ENCODE results near the gene FARS2. TPM values are rescaled to one million over a fixed set of nuclear protein-coding genes. Genes with fewer than 3 reads are reported as not detected.

Gene FARS2
- polyA plus RNA-seq, 1 experiment, result 17.9 TPM

DNA sequence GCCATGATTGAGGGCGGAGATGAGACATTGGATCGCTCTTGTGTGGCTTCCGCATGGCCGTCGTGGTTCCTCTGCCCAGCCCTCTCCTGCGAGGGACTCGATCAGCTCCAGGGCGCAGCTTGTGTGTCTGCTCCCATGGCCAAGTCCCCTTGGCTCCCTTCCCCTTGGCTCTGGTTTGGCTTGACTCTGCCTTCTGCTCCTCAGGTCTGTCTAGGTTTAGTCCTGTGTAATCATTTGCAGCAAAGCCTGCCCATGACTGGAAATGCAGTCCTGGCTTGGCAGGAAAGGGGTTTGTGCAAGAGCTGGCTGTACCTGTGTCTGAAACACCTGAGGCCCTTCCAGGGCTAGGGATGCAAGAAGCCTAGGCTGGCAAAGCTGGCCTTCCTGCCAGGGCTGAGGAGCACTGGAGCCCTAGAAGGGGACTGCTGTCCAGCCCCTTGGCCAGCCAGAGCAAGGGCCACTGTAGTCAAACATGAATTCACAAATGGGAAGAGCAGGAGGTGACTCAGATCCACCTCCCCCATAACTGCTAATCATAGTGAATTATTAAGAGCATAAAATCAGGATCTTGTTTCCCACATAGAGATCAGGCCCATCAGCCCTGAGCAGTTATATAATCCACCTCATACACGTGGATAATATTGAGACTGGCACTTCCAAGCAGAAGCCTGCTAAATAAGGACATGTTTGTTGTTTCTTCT lies 196.8 kb downstream of the FARS2 start:
- ChIA-PET POLR2A (no interaction called here), CTCF (interaction anchor here (1.1 kb wide), 1 partner anchor 13 kb away, joined by 3 read pairs; no protein-coding TSS in a partner anchor)
- Histone ChIP-seq H3K36me3 (ENCODE audit: control insufficient read depth, insufficient read depth, low read length) (no peaks in the 10 kb centered on the region), H3K27me3 (ENCODE audit: control insufficient read depth, insufficient read depth, low read length) (no peaks in the 10 kb centered on the region), H3K4me3 (ENCODE audit: low read depth, low read length) (no peak overlapping the region)
- no peak for DNase-seq (ENCODE audit: low read depth)
- TF ChIP-seq, protein P1, sequence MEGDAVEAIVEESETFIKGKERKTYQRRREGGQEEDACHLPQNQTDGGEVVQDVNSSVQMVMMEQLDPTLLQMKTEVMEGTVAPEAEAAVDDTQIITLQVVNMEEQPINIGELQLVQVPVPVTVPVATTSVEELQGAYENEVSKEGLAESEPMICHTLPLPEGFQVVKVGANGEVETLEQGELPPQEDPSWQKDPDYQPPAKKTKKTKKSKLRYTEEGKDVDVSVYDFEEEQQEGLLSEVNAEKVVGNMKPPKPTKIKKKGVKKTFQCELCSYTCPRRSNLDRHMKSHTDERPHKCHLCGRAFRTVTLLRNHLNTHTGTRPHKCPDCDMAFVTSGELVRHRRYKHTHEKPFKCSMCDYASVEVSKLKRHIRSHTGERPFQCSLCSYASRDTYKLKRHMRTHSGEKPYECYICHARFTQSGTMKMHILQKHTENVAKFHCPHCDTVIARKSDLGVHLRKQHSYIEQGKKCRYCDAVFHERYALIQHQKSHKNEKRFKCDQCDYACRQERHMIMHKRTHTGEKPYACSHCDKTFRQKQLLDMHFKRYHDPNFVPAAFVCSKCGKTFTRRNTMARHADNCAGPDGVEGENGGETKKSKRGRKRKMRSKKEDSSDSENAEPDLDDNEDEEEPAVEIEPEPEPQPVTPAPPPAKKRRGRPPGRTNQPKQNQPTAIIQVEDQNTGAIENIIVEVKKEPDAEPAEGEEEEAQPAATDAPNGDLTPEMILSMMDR (IDR thresholded peaks at IDR 0.05; ENCODE audit: insufficient read depth, low read depth, low read length), result no peak

DNA sequence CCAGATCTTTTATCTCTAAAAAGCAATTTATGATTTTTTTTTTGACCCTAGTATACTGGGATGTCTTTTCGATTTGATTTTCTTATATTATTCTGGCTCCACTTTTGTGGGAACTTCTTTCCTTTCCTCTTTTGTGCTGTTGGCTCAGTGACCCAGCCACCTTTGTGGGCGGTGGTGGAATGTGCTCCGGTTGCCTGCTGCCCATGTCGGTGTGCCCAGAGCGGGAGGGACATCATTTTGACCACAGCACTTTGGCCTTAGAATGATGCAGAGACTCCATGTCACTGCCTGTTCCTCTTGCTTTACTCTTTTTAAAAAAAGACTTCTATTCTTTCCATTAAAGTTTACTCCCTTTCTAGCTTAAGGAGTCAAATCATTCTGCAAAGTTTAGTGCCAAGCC lies 198.0 kb downstream of the FARS2 start:
- CTCF ChIA-PET, result no interaction called here
- H3K27me3 ChIP-seq (ENCODE audit: control insufficient read depth, insufficient read depth, low read length), result no peaks in the 10 kb centered on the region
- POLR2A ChIA-PET, result no interaction called here
- TF ChIP-seq, protein P1 (IDR thresholded peaks at IDR 0.05; ENCODE audit: insufficient read depth, low read depth, low read length), result no peak
- no peak overlapping the region for H3K4me3 ChIP-seq (ENCODE audit: low read depth, low read length)
- no peak for DNase-seq (ENCODE audit: low read depth)
- H3K36me3 ChIP-seq (ENCODE audit: control insufficient read depth, insufficient read depth, low read length), result no peaks in the 10 kb centered on the region

DNA sequence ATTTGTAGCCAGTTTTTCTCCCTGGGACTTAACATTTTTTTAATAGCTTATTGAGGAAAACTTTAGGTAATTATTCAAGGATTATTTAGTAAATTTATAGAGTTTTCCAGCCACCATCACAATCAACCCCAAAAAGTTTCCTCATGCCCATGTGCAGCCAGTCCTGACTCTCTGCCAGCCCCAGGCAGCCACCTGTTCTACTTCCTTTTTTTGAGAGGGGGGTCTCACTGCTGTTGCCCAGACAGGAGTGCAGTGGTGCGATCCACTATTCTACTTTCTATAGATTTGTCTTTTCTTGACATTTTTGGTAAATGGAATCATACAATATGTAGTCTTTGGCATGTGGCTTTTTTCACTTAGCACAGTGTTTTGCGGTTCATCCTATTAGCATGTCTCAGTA lies 200.1 kb downstream of the FARS2 start:
- Histone ChIP-seq H3K27me3 (ENCODE audit: control insufficient read depth, insufficient read depth, low read length) (no peaks in the 10 kb centered on the region), H3K36me3 (ENCODE audit: control insufficient read depth, insufficient read depth, low read length) (no peaks in the 10 kb centered on the region), H3K4me3 (ENCODE audit: low read depth, low read length) (no peak overlapping the region)
- ChIA-PET POLR2A (interaction anchor here (0.6 kb wide), 1 partner anchor 232 kb away, joined by 11 read pairs; no protein-coding TSS in a partner anchor), CTCF (interaction anchor here (1.3 to 1.4 kb wide), 2 partner anchors 8 to 10 kb away, joined by 3 to 5 read pairs; no protein-coding TSS in a partner anchor)
- no peak for DNase-seq (ENCODE audit: low read depth)
- TF ChIP-seq, protein P1 (IDR thresholded peaks at IDR 0.05; ENCODE audit: insufficient read depth, low read depth, low read length), result no peak

DNA sequence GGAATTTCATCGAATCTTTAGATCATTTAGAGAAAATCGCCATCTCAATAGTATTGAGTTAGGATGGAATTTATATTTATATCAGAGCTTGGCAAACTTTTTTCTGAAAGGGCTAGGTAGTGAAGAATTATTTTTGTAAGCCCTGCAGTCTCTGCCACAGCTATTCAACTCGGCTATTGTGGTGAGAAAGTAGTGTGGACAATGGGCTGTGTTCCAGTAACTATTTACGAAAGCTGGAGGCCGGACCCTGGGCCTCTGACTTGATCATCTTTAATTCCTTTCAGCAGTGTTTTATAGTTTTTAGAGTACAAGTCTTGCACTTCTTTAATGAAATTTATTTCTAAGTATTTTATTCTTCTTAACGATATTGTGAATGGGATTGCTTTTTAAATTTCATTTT lies 201.5 kb downstream of the FARS2 start:
- DNase-seq (ENCODE audit: low read depth), result no peak
- ChIA-PET POLR2A (no interaction called here), CTCF (interaction anchor here (1.8 kb wide), 1 partner anchor 16 kb away, joined by 4 read pairs; no protein-coding TSS in a partner anchor)

DNA sequence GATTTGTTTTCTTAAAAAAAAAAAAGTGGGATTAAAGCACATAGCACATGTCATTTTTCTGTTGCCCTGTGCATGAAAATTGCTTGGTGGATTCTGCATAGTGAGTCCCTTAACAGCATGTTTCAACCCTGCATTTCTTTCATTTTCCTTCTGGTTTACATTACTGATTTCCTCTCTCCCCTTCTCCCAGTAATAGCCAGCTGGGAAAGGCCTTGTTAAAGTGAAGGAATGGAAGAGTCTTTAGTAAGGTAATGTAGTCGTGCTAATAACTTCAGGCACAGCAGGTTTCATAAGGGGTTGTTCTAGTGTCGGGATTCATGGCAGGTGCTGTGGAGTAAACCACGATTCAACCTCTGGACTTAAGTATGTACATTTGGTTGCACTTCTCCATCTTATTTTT lies 202.4 kb downstream of the FARS2 start:
- ChIA-PET POLR2A (no interaction called here), CTCF (interaction anchor here (1.4 to 1.8 kb wide), 2 partner anchors 9 to 17 kb away, joined by 3 to 4 read pairs; no protein-coding TSS in a partner anchor)
- DNase-seq (ENCODE audit: low read depth), result no peak

More for the DNA sequence above, 201.5 kb downstream of the FARS2 start:
- Histone ChIP-seq H3K4me3 (ENCODE audit: low read depth, low read length) (no peak overlapping the region), H3K36me3 (ENCODE audit: control insufficient read depth, insufficient read depth, low read length) (no peaks in the 10 kb centered on the region), H3K27me3 (ENCODE audit: control insufficient read depth, insufficient read depth, low read length) (no peaks in the 10 kb centered on the region)
- TF ChIP-seq, protein P1 (IDR thresholded peaks at IDR 0.05; ENCODE audit: insufficient read depth, low read depth, low read length), result no peak

More for the DNA sequence above, 202.4 kb downstream of the FARS2 start:
- no peaks in the 10 kb centered on the region for H3K27me3 ChIP-seq (ENCODE audit: control insufficient read depth, insufficient read depth, low read length)
- no peaks in the 10 kb centered on the region for H3K36me3 ChIP-seq (ENCODE audit: control insufficient read depth, insufficient read depth, low read length)
- H3K4me3 ChIP-seq (ENCODE audit: low read depth, low read length), result no peak overlapping the region
- TF ChIP-seq, protein P1 (IDR thresholded peaks at IDR 0.05; ENCODE audit: insufficient read depth, low read depth, low read length), result no peak
